GM21528 (cell line): ENCODE data around the gene ABCC8.

ENCODE experiments used
- ATAC-seq: cut with Tn5 transposase; IDR thresholded peaks from one replicate; pipeline ENCODE4 v1.9.1; 2021; ENCODE audit warnings: mild to moderate bottlenecking, moderate library complexity; ENCODE audit not compliant: unreplicated experiment, low FRiP score

ABCC8 gene

GRCh38 chr11:17369684-17370243 lies 106.9 kb downstream of the ABCC8 start:
- no peak for ATAC-seq

- no peak for ATAC-seq
These were observed 107.6 kb downstream of the ABCC8 start for GRCh38 chr11:17369094-17369493.

GRCh38 chr11:17368551-17368950 lies 108.1 kb downstream of the ABCC8 start:
- ATAC-seq = no peak

GRCh38 chr11:17366495-17366894 lies 110.2 kb downstream of the ABCC8 start:
- ATAC-seq = no peak

- ATAC-seq = no peak
These were observed 122.0 kb downstream of the ABCC8 start for GRCh38 chr11:17354601-17354991.

- no peak for ATAC-seq
These were observed 122.6 kb downstream of the ABCC8 start for GRCh38 chr11:17353821-17354600.

GRCh38 chr11:17352950-17353820 lies 123.5 kb downstream of the ABCC8 start:
- ATAC-seq = no peak

GRCh38 chr11:17351510-17352176 lies 125.0 kb downstream of the ABCC8 start, which contains the start of gene NCR3LG1:
NCR3LG1 (plus strand) TSS chr11:17351800; CDS start chr11:17351970, 170 bp downstream.
- no peak for ATAC-seq

GRCh38 chr11:17351172-17351509 lies 125.5 kb downstream of the ABCC8 start:
- no peak for ATAC-seq

GRCh38 chr11:17350455-17351171 lies 126.0 kb downstream of the ABCC8 start:
- no peak for ATAC-seq

GRCh38 chr11:17347676-17348075 lies 129.0 kb downstream of the ABCC8 start:
- no peak for ATAC-seq

- no peak for ATAC-seq
These were observed 132.7 kb downstream of the ABCC8 start for GRCh38 chr11:17343907-17344306.

- no peak for ATAC-seq
These were observed 133.4 kb downstream of the ABCC8 start for GRCh38 chr11:17343257-17343656.
